Peyer's patch (tissue), 4 donors: Measurements from ENCODE around the gene ZNF407.

Experiments
- CTCF ChIP-seq, 6 experiments: fragments of 450-650 bp in 4 of 6; fragments of 200-600 bp in 2 of 6; sonication (generic) in 1 of 6; IDR thresholded peaks; one replicate each; pipeline ENCODE4 v1.5.1; 2017 to 2019; ENCODE audit warnings: antibody characterized with exemption in 6 of 6, mild to moderate bottlenecking in 3 of 6, moderate library complexity in 1 of 6
- POLR2A ChIP-seq, 2 donors: fragments of 450-650 bp; IDR thresholded peaks; one replicate each; pipeline ENCODE4 v1.5.1; 2017; ENCODE audit warnings: antibody characterized with exemption in 2 of 2, mild to moderate bottlenecking in 2 of 2, moderate library complexity in 2 of 2

- TF ChIP-seq CTCF (IDR thresholded peaks at IDR 0.05) (no peak), POLR2A (IDR thresholded peaks at IDR 0.05) (no peak)
Observed at GRCh38 chr18:75074196-75075015, 476.7 kb downstream of the ZNF407 start.
